Left hindlimb (tissue), 1 donor: Measurements from ENCODE around the gene TGIF1.
A peak's percentile ranks its signal among the peaks of the same experiment; 100 is the strongest.

Experiments
- DNase-seq: peaks from one replicate; pipeline ENCODE4 v3.0.0-alpha.2; 2018

Gene TGIF1

DNA sequence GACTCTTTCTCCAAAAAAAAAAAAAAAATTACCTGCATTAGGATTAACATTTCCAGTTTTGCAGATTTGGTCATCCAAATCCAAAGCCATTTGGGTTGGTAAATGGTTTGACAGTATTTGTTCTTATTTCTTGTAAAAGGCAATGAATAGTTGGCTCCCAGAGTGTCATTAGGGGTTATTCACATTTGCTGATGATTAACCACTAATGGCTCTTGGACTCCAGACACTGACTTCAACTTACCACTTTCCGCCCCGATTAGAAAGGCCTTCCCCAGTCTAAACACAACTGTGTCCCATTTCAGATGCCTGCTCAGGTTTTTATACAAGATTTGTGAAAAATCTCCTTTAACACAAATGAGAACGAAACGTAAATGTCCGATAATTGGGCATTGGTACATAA lies 9.6 kb upstream of the TGIF1 start:
- DNase-seq, result no peak

- DNase-seq, result no peak
Measured at GRCh38 chr18:3441290-3441689, 8.7 kb upstream of the TGIF1 start.

- no peak for DNase-seq
Measured at GRCh38 chr18:3442919-3443318, 7.1 kb upstream of the TGIF1 start.

DNA sequence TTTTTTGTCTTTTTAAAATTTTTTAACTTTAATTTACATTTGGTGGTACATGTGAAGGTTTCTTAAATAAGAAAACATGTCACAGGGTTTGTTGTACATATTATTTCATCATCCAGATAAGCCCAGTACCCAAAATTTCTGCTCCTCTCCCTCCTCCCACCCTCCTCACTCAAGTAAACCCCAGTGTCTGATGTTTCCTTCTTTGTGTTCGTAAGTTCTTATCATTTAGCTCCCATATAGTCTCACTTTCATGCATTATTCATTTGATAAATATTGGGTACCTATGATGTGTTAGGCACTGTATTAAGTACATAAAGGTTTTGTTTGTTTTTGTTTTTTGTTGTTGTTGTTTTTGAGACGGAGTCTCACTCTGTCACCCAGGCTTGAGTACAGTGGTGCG lies 5.7 kb upstream of the TGIF1 start:
- no peak for DNase-seq

- DNase-seq, result no peak
Measured at GRCh38 chr18:3444954-3445353, 5.0 kb upstream of the TGIF1 start.

- DNase-seq, result peak; percentile 85
Measured at GRCh38 chr18:3447068-3447894, 2.7 kb upstream of the TGIF1 start.

GRCh38 chr18:3447895-3448837 lies 1.8 kb upstream of the TGIF1 start:
- DNase-seq, result peak; percentile 99

GRCh38 chr18:3448838-3449511 lies 997 bp upstream of the TGIF1 start:
- DNase-seq, result no peak

- DNase-seq, result peak; percentile 90
Measured at GRCh38 chr18:3449512-3450011, 410 bp upstream of the TGIF1 start.

- no peak for DNase-seq
Measured at GRCh38 chr18:3450799-3451182, 819 bp downstream of the TGIF1 start.

GRCh38 chr18:3451183-3451988 lies 1.4 kb downstream of the TGIF1 start:
- DNase-seq, result peak; percentile 96

DNA sequence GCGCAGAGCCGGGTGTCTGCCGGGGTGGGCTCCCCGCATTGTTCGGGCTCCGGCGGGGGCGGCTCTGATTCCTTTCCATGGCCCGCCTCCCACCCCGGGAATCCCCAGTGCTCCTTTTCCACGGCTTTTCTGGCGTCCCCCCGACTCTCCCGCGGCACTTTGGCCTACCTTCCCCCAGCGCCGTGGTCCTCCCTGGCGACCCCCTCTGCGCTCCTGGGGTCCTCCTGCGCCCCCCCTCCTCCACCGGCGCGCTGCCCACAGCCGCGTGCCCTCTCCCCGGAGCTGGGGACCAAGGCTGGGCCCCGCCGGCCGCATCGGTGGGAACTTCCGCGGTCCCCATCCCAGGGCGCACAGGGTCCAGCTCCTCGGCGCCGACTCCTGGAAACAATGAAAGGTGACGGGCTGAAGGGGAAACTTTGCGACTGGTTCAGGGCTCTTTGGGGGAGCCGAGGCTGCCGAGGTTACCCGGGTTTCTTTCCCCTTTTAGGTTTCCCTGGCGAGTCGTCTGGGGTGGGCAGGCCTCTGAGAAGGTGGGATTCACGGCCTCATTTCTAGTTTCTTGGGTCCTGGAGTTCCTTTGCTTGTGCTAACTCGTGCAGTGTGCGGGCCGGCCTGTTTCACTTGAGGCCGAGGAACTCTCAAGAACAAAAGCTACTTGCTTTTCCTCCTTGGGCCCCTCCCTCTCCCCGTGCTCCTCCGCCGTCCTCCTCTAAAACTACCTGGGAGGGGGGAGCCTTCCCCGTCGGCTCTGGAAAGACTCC lies 2.2 kb downstream of the TGIF1 start:
- peak; percentile 63 for DNase-seq

DNA sequence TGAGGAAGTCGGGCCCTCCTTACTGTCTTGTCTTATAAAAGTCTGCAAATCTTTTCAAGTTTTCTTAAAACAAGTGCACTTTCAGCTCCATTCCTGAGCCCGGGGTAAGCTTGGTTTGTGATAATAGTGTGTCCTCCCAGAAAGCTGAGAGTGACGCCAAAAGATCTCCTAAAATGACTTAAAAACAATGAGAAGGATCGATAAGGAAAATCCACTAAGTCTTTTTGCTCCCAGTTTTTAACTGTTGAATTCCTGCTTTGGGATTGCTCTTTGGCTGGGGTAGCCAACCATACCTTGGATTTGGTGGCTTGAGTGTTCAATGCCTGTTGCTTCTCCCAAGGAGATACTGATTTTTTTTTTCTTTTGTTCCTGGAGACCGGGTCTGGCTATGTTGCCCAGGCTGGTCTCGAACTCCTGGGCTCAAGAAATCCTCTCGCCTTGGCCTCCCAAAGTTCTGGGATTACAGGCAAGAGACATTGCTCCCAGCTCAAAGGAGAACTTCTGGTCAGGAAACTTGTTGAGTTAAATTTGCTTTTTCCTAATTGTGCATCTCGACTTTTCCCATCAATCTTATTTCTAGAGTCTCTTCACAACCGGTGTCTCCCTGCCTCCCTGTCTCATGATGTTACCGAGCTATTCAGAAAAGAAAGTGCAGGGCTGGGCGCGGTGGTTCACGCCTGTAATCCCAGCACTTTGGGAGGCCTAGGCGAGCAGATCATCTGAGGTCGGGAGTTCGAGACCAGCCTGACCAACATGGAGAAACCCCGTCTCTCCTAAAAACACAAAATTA lies 3.0 kb downstream of the TGIF1 start:
- no peak for DNase-seq

DNA sequence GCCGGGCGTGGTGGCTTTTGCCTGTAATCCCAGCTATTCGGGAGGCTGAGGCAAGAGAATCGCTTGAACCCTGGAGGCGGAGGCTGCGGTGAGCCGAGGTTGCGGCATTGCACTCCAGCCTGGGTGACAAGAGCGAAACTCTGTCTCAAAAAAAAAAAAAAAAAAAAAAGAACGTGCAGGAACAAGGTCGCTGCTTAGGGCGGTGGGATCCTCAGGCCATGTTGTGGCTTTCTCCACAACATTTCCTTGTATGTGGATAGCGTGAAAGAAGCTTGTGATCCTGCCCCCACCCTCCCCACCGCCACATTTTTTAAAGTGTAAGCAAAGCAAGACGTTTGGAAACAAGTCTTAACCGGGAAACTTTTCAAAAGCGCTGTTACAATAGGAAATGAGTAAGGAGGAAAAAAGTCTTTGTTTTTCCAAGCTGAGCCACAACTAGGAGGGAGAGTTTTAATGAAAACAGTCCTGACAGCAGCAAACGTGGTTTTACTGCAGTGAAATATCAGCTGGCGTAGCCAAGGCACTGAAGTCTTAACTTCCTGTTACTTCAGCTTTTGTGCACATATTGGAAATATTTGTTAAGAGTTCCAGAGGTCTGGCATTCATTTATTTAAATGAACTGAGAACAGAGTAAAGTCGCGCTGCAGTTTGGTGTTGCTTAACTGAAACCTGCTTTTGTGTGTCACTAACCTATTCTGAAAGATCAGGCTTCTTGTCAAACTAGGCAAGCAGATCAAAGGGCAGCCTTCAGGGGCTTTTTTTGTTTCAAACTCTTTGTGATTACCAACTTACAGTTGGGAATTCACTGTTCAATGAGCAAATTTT lies 3.8 kb downstream of the TGIF1 start:
- DNase-seq, result peak; percentile 77

- DNase-seq, result no peak
Measured at GRCh38 chr18:3454365-3455089, 4.6 kb downstream of the TGIF1 start.

- DNase-seq, result no peak
Measured at GRCh38 chr18:3455090-3455635, 5.2 kb downstream of the TGIF1 start.

GRCh38 chr18:3455907-3456685 lies 6.1 kb downstream of the TGIF1 start:
- DNase-seq, result no peak

- no peak for DNase-seq
Measured at GRCh38 chr18:3456686-3457069, 6.7 kb downstream of the TGIF1 start.
